Measurements from ENCODE around the gene AVPR2. TPM values are rescaled to one million over a fixed set of nuclear protein-coding genes. Genes with fewer than 3 reads are reported as not detected.

AVPR2 gene
- total RNA-seq, 2 donors from 2014 or later = 2.3 to 4.7 TPM

DNA sequence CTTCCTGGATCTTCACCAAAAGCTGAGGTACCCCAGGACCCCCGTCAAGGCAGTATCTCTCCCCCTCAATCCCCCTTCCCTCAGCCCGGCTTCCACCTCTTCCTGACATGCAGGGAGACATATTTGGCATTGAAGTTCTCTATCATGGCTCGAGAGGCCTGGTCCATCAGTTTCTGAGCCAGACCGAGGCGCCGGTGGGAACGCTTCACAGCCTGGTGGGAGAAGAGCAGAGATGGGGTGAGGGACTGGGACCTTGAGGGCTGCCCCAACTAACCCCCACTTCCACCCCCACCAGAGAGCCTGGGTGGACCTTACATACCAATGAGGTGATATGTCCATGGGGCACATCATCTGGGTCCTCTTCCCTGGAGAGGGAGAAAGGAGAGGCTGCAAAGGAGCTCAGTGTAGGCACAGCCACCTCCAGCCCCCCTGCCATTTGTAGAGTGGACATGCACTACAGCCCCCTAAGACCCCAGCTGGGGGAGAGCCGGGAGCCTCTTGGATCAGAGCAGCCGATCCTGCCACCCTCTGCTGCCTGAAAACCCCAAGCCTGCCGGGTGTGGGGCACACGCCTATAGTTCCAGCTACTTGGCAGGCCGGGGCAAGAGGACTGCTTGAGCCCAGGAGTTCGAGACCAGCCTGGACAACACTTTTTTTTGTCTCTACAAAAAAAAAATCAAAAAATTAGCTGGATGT, 27.9 kb downstream of the AVPR2 start:
- Histone ChIP-seq H3K4me1 (peaks cover 0 to 31% of the 10 kb centered on the region in 2 donors), H3K36me3 (peaks cover 26% of the 10 kb centered on the region), H3K9me3 (no peaks in the 10 kb centered on the region), H3K27ac (no peak overlapping the region), H3K27me3 (no peaks in the 10 kb centered on the region), H3K4me3 (no peak overlapping the region)
- DNase-seq (ENCODE audit: low spot score) = no peak
- TF ChIP-seq, protein P1, sequence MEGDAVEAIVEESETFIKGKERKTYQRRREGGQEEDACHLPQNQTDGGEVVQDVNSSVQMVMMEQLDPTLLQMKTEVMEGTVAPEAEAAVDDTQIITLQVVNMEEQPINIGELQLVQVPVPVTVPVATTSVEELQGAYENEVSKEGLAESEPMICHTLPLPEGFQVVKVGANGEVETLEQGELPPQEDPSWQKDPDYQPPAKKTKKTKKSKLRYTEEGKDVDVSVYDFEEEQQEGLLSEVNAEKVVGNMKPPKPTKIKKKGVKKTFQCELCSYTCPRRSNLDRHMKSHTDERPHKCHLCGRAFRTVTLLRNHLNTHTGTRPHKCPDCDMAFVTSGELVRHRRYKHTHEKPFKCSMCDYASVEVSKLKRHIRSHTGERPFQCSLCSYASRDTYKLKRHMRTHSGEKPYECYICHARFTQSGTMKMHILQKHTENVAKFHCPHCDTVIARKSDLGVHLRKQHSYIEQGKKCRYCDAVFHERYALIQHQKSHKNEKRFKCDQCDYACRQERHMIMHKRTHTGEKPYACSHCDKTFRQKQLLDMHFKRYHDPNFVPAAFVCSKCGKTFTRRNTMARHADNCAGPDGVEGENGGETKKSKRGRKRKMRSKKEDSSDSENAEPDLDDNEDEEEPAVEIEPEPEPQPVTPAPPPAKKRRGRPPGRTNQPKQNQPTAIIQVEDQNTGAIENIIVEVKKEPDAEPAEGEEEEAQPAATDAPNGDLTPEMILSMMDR (IDR thresholded peaks at IDR 0.05) = no peak

DNA sequence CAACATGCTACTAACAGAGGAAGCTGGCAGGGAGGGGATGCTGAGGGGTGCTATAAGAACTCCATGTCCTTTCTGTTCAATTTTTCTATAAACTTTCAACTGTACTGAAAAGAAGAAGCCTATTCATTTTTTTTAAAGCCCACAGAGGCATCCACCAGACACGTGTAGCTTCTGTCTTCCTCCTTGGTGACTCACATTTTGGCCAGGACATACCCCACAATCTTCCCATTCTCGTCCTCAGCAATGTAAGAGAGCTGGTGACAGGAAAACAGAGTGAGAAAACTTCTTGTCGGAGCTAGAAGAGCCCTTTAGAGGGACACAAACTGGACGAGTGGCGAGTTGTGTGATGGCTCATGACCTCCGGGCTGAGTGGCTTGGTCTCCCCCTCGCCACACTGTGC, 29.3 kb downstream of the AVPR2 start:
- no peak overlapping the region for H3K27ac ChIP-seq
- TF ChIP-seq, protein P1 (IDR thresholded peaks at IDR 0.05) = no peak

DNA sequence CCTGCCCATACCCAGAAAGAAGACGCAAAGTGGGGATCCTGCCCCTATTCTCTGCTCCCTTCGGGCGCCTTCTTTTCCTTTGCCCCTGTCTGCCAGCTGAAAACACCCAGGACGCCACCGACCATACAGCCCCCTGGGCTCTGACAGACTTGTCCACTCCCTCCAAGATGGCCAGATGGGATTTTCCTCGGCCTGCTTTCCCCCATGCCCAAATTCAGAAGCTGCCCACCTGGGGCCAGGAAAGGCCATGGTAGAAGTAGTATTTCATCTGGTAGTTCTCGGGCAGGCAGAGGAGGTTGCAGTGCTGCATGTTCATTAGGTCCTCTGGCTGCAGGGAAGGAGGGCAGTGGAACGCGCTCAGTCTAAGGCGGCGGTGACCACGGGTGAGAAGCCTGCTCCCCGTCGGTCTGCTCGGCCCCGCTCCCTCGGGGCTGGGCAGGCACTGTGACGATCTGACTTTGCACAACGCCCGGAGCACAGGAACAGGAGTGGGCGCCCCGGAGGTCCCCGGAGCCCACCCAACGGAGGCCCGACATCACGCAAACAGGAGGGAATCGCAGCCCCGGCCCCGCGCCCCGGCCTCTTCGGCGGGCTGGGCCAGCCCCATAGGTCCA, 29.8 kb downstream of the AVPR2 start:
- TF ChIP-seq, protein P1 (IDR thresholded peaks at IDR 0.05) = no peak
- H3K36me3 ChIP-seq = peaks cover 26% of the 10 kb centered on the region
- peak overlapping the region; percentile 26 to 58 for H3K27ac ChIP-seq
- no peaks in the 10 kb centered on the region for H3K27me3 ChIP-seq
- H3K9me3 ChIP-seq = no peaks in the 10 kb centered on the region
- H3K4me3 ChIP-seq = peak overlapping the region; percentile 65
- H3K4me1 ChIP-seq = peaks cover 0 to 18% of the 10 kb centered on the region in 2 donors
- DNase-seq (ENCODE audit: low spot score) = no peak

More for the DNA sequence above, 29.3 kb downstream of the AVPR2 start:
- DNase-seq (ENCODE audit: low spot score) = no peak
- peaks cover 0 to 23% of the 10 kb centered on the region in 2 donors for H3K4me1 ChIP-seq
- H3K27me3 ChIP-seq = no peaks in the 10 kb centered on the region
- H3K36me3 ChIP-seq = peaks cover 26% of the 10 kb centered on the region
- H3K4me3 ChIP-seq = peak overlapping the region; percentile 65
- no peaks in the 10 kb centered on the region for H3K9me3 ChIP-seq

DNA sequence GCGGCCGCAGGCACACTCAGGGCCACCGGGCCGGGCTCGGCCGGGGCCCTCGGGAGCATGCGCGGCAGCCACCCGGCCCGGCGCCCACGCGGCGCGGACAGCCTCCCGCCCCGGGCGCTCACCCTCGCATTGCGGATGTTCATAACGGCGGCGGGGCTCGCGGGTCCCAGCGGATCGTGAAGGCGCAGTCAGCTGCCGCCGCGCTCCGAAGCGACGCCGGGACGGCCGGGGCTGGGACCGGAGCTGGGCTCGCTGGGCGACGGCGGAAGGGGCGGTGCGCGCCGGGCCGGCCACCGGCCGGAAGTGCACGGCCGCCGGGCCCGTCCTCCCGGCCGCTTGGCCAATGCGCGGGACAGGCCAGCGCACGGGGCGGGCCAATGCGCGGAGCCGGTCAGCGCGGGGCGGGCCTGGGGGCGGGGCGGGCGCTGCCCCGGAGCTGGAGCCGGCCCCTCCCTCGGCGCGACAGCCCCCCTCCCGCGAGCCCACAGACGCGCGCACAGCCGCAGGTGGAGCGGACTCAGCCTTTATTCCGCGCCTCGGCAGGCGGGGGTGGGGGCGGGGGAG, 30.4 kb downstream of the AVPR2 start, which contains the start of gene NAA10:
Gene NAA10 (minus strand): TSS at position 276 of the 564 bp plus-strand sequence. CDS start 133 bp downstream, at position 143.
- Histone ChIP-seq H3K4me1 (peaks cover 0 to 15% of the 10 kb centered on the region in 2 donors), H3K27me3 (no peaks in the 10 kb centered on the region), H3K4me3 (peak within 1 kb of the TSS; percentile 65), H3K27ac (peak within 1 kb of the TSS; percentile 43 to 58), H3K9me3 (no peaks in the 10 kb centered on the region), H3K36me3 (peaks cover 23% of the 10 kb centered on the region)
- TF ChIP-seq, protein P1 (IDR thresholded peaks at IDR 0.05) = no peak
- DNase-seq (ENCODE audit: low spot score) = no peak

DNA sequence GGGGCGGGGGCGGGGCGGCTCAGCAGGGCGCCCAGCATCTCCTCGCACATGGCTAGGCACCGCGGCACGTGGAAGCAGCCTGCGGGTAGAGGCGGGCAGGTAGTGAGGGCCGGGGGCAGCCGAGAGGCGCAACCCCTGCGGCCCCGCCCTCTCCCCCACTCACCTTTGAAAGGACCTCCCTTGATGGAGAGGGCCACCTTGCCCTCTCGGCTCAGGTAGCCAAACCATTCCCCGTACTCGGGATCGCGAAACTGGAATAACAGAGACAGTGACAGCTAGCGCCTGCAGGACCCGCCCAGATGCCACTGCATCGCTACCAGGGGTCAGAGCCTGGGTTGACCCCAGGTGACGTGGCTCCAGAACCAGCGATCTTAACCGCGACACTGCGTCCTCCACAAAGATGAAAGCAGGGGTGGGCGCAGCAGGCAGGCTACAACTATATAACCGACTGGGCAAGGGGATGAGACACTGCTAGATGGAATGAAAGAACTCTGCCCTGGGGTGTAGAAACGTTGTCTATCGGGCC, 30.9 kb downstream of the AVPR2 start:
- peaks cover 18% of the 10 kb centered on the region for H3K36me3 ChIP-seq
- H3K4me1 ChIP-seq = peaks cover 0 to 15% of the 10 kb centered on the region in 2 donors
- TF ChIP-seq, protein P1 (IDR thresholded peaks at IDR 0.05) = no peak
- peak overlapping the region in 1 of 2 donors; percentile 43 for H3K27ac ChIP-seq
- no peaks in the 10 kb centered on the region for H3K9me3 ChIP-seq
- H3K4me3 ChIP-seq = peak overlapping the region; percentile 45 to 65
- no peaks in the 10 kb centered on the region for H3K27me3 ChIP-seq
- DNase-seq (ENCODE audit: low spot score) = no peak
